Adrenal gland (tissue), 12 donors: ENCODE measurements around the gene HOXB7. TPM values are rescaled to one million over a fixed set of nuclear protein-coding genes. Genes with fewer than 3 reads are reported as not detected.

Experiments used
- DNase-seq, 7 donors: peaks; one replicate each; pipeline ENCODE4 v3.0.0-alpha.2; 2019 to 2020
- H3K27ac ChIP-seq, 5 donors: fragments of 200-600 bp; sonication (generic) in 4 of 5; 1 replicate in 3 of 5; 2 replicates in 2 of 5; pipeline versions ENCODE4 v1.5.1 to v1.8.0; 2016 to 2020; ENCODE audit warnings: mild to moderate bottlenecking in 1 of 5
- H3K27me3 ChIP-seq: fragments of 200-600 bp; 2 replicates; pipeline ENCODE4 v1.8.0; 2021
- H3K36me3 ChIP-seq, 2 donors: fragments of 200-600 bp; replicated peaks in 1 of 2; 1 replicate in 1 of 2; 2 replicates in 1 of 2; pipeline versions ENCODE4 v1.5.1 to v1.8.0; 2018 to 2022
- H3K4me1 ChIP-seq, 2 donors: fragments of 200-600 bp; replicated peaks in 1 of 2; 1 replicate in 1 of 2; 2 replicates in 1 of 2; pipeline versions ENCODE4 v1.5.1 to v1.8.0; 2018 to 2021
- H3K4me3 ChIP-seq, 4 donors: fragments of 200-600 bp; sonication (generic) in 3 of 4; one replicate each; pipeline ENCODE4 v1.5.1; 2016 to 2018
- H3K9me3 ChIP-seq, 3 donors: fragments of 200-600 bp; sonication (generic) in 1 of 3; replicated peaks in 1 of 3; 1 replicate in 2 of 3; 2 replicates in 1 of 3; pipeline versions ENCODE4 v1.5.1 to v1.8.0; 2016 to 2021
- POLR2A ChIP-seq, 2 donors: fragments of 450-650 bp; IDR thresholded peaks; one replicate each; pipeline ENCODE4 v1.6.1; 2017; ENCODE audit warnings: antibody characterized with exemption in 2 of 2, mild to moderate bottlenecking in 2 of 2, moderate library complexity in 1 of 2
- WGBS, 4 donors: extraction: QIAGEN DNeasy Blood & Tissue Kit in 2 of 4; methylation state at CpG; one replicate each; pipeline versions ENCODE4 v1.1.5 to v1.1.7; 2013 to 2017; 5-methylcytosine and 5-hydroxymethylcytosine counted together
- intact Hi-C, 2 donors: fragments of 100-400 bp; cut with DNase I; formaldehyde crosslinking; loops; one replicate each; pipeline versions ENCODE4 v1.14.1 to v1.15.0; 2022 to 2023
- polyA plus RNA-seq, 3 donors: library from polyadenylated mRNA; stranded (reverse); fragments of 200-250 nt in 2 of 3; fragments of 350-450 nt in 1 of 3; fragmentation: Illumina TruSeq in 1 of 3; extraction: RNeasy Lipid Tissue Mini Kit (QIAGEN cat#74804) in 1 of 3; gene quantifications; one replicate each; pipeline ENCODE4 v1.2.3, GENCODE V29; 2013 to 2014
- total RNA-seq, 9 donors: library from RNA; depleted of rRNA in 4 of 9; stranded (reverse); fragments of >200 nt in 4 of 9; fragments of 120-200 nt in 1 of 9; fragmentation: NEBNext Ultra II Directional in 1 of 9; extraction: Animal tissue kit (Norgen Biotek cat#: 25700) in 1 of 9; gene quantifications; one replicate each; pipeline versions ENCODE4 v1.1.0 to v1.2.4, GENCODE V29; 2013 to 2023
- TF ChIP-seq, protein P1 (sequence below), 6 experiments: fragments of 450-650 bp in 4 of 6; fragments of 200-600 bp in 2 of 6; sonication (generic) in 1 of 6; IDR thresholded peaks; 1 replicate in 5 of 6; 2 replicates in 1 of 6; pipeline versions ENCODE4 v1.5.1 to v1.8.0; 2016 to 2021; ENCODE audit warnings: antibody characterized with exemption in 6 of 6, mild to moderate bottlenecking in 2 of 6, moderate library complexity in 1 of 6
- donor health status: healthy with polysubstance abuse.
- donor health status: Bipolar disorder and iron deficiency.
- donor health status: DM: yes; HTN: yes; CAD: no.
- donor health status: DM: no; HTN: no; CAD: no.
- donor health status: DM: no; HTN: no; CAD: no.
- donor health status: DM: yes; HTN: yes; CAD: no.

The HOXB7 gene
- total and polyA plus RNA-seq, 12 donors, result 6.2 to 27.0 (median 13.5) TPM

DNA sequence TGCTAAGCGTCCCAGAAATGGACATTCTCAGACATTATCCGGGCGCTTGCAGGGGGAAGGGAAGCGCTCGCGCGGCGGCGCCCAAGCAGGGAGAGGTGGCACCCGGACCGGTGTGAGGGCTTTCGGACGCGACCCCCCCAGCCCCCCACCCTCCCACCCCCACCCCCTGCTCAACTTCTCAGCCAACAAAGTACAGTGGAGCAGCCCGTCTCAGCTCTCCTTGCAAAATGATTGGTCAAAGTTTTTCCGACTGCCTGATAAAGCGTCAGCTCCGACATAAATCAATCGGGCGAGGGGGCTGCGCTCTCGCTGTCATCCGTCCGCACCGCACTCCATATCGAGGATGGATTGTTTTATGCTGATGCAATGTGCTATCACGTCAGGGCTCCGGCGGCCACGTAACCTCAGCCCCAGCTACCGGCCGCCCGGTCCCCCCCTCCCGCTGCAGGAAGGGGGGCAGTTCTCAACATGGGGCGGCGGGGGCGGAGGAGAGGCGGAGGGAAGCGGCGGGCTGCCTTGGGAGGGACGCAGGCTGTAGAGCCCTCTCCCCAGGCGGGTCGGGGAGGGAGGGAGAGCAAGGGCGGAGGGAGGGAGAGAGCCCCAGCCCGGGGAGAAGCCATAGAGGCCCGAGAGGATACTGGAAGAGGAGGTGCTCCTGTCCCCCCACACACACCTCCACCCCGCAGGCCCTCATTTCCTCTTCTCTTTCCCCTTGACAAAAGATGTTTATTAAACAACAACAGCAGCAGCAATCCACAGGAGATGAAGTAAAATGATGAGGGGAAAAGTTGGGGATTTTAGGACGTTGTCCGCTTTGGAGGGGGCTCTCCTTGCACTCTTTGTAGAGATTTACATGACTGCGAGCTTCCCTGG lies 15.7 kb upstream of the HOXB7 start, which contains the start of gene HOXB9:
Gene HOXB9, minus strand, starts transcription at position 114 of the 873 bp plus-strand sequence. Its CDS starts 89 bp downstream, at position 25.
- no peaks in the 10 kb centered on the region for H3K36me3 ChIP-seq
- H3K4me3 ChIP-seq, result peak within 1 kb of the TSS in 2 of 4 donors; percentile 15 to 47
- WGBS, 4 donors, result 1 to 3% (median 2%) methylated on average over 21 to 50 of the region's 50 CpGs
- intact Hi-C loops, result loop anchor here in 1 of 2 donors (10.0 kb wide), 1 partner anchor 472 kb away; no protein-coding TSS in a partner anchor
- H3K4me1 ChIP-seq, result peaks cover 19 to 22% of the 10 kb centered on the region in 2 donors
- H3K27ac ChIP-seq, result peak within 1 kb of the TSS in 2 of 5 donors; percentile 1 to 3
- no peak for TF ChIP-seq POLR2A (IDR thresholded peaks at IDR 0.05)
- TF ChIP-seq, protein P1, sequence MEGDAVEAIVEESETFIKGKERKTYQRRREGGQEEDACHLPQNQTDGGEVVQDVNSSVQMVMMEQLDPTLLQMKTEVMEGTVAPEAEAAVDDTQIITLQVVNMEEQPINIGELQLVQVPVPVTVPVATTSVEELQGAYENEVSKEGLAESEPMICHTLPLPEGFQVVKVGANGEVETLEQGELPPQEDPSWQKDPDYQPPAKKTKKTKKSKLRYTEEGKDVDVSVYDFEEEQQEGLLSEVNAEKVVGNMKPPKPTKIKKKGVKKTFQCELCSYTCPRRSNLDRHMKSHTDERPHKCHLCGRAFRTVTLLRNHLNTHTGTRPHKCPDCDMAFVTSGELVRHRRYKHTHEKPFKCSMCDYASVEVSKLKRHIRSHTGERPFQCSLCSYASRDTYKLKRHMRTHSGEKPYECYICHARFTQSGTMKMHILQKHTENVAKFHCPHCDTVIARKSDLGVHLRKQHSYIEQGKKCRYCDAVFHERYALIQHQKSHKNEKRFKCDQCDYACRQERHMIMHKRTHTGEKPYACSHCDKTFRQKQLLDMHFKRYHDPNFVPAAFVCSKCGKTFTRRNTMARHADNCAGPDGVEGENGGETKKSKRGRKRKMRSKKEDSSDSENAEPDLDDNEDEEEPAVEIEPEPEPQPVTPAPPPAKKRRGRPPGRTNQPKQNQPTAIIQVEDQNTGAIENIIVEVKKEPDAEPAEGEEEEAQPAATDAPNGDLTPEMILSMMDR (IDR thresholded peaks at IDR 0.05), result no peak
- peak in 2 of 7 donors; percentile 43 to 51 for DNase-seq
- no peaks in the 10 kb centered on the region for H3K9me3 ChIP-seq
- peaks cover 85% of the 10 kb centered on the region for H3K27me3 ChIP-seq

DNA sequence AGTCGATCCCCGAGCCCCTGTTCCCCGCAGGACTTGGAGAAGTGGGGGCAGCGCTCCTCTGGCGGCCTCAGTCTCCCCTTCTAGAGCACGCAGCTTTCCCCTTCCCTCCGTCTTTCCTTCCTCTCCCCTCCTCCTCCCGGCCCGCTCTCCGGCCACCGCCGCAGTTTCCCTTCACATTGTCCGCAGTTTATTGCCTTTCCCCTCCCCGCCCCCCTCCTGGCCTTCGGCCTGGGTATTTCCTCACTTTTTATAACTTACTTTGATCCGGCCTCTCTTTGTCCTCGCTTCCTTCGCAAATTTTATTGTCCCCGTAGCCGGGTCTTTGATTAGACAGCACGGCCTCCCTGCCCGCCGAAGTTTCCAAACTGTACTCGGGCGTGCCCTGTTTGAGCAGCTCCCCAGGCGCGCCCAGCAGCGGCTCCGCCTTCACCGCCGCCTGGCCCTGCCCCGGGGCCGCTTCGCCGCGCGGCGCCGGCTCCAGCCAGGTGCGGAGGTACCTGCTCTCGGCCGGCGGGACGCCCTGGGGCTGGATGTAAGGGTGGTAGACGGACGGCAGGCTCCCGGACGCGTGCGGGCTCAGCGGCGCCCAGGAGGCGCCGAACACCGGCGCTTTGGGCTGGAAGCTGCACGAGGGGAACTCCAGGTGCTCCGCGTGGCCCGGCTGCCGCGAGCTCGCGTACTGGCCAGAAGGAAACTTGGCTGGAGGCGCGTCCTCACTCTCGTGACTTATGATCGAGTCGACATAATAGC lies 14.9 kb upstream of the HOXB7 start:
- no peaks in the 10 kb centered on the region for H3K9me3 ChIP-seq
- H3K27me3 ChIP-seq, result peaks cover 82% of the 10 kb centered on the region
- no peaks in the 10 kb centered on the region for H3K36me3 ChIP-seq
- no peak for TF ChIP-seq POLR2A (IDR thresholded peaks at IDR 0.05)
- TF ChIP-seq, protein P1 (IDR thresholded peaks at IDR 0.05), result no peak
- DNase-seq, result peak in 3 of 7 donors; percentile 34 to 45 (median 41)
- WGBS, 4 donors, result 1% methylated on average over 44 to 69 of the region's 69 CpGs
- H3K4me1 ChIP-seq, result peaks cover 19 to 22% of the 10 kb centered on the region in 2 donors
- intact Hi-C loops, result loop anchor here in 1 of 2 donors (10.0 kb wide), 1 partner anchor 471 kb away; no protein-coding TSS in a partner anchor
- H3K4me3 ChIP-seq, result peak overlapping the region in 2 of 4 donors; percentile 15 to 47
- peak overlapping the region in 1 of 5 donors; percentile 3 for H3K27ac ChIP-seq

DNA sequence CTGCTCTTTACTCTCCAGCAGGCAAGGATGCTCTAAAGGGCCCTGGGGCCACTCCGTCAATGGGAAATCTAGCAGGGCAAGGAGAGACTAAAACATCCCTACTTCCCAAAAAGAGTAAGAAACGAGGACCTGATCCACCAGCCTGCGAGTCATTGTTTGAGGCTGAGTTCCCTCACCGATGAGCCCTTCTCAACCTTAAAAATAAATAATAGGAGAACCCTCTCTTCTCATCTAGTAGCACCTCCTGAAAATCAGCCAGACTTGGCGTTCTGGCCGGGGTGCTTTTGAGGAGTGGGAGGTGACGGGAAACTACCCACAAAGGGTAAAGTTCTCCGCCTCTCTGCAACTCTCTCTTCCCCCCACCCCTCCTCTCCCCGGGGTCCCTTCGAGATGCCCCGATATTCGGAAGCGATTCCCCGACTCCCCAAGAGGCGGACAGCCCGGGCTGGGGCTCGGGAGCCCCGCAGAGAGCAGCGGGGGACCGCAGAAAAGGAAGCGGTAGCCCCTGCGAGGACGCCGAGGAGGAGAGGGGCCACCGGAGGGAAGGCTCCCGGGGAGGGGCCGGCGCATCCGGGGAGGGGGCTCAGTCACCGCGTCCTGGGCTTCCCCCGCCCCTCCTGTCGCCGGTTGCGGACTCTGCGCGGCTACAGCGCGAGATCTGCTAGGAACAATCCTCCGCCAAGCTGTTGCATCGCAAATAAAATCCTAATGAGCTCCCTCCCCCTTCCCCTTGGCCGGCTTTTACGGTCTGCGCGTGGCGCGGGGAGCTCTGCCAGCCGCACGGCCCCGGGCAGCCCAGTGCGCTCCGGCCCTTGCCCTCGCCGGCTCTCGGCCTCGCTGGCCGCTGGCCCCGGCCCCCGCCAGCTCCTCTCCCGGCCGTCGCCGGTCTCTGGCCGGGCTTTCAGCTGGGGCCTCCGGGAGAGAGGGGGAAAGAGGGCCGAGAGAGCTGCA lies 14.0 kb upstream of the HOXB7 start:
- Histone ChIP-seq H3K4me3 (peak overlapping the region in 2 of 4 donors; percentile 15 to 47), H3K27me3 (peaks cover 83% of the 10 kb centered on the region), H3K9me3 (no peaks in the 10 kb centered on the region), H3K4me1 (peaks cover 19 to 22% of the 10 kb centered on the region in 2 donors), H3K36me3 (no peaks in the 10 kb centered on the region), H3K27ac (peak overlapping the region in 2 of 5 donors; percentile 1 to 3)
- TF ChIP-seq, protein P1 (IDR thresholded peaks at IDR 0.05), result no peak
- no peak for TF ChIP-seq POLR2A (IDR thresholded peaks at IDR 0.05)
- no peak for DNase-seq
- WGBS, 4 donors, result 4 to 24% (median 6%) methylated on average over 12 to 66 of the region's 66 CpGs
- intact Hi-C loops, result loop anchor here in 1 of 2 donors (10.0 kb wide), 1 partner anchor 470 kb away; no protein-coding TSS in a partner anchor
